HG03575 (cell line): ENCODE data around the gene TRPM5.

Experiments
- ATAC-seq: cut with Tn5 transposase; IDR thresholded peaks from one replicate; pipeline ENCODE4 v1.9.1; 2021; ENCODE audit not compliant: unreplicated experiment, insufficient number of reproducible peaks, low FRiP score; ENCODE audit errors: extremely low read depth

Gene TRPM5

GRCh38 chr11:2459796-2460531 is 15.7 kb upstream of the TRPM5 start:
- no peak for ATAC-seq

GRCh38 chr11:2459016-2459725 is 14.9 kb upstream of the TRPM5 start:
- ATAC-seq, result no peak

- ATAC-seq, result no peak
These were observed 14.0 kb upstream of the TRPM5 start for GRCh38 chr11:2458321-2458720.

DNA sequence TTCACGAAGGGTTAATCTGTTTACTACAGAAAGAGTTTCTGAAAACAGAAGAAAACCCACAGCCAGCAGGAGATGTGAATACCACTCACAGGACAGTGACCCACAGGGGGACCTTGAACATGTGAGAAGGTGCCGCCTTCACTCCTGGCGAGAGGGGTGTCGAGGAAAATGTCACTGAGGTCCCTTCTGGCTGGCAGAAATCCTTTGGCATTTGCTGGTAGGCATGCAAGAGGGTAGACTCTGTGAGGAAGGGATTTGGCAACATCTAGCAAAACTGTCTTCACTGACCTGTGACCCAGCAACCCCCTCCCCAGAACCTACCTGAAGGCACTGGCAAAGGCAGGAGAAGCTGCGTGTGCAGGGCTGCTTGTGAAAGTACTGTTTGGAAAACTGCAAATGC is 9.1 kb upstream of the TRPM5 start:
- no peak for ATAC-seq

GRCh38 chr11:2452321-2453012 is 8.2 kb upstream of the TRPM5 start:
- no peak for ATAC-seq

- ATAC-seq, result no peak
These were observed 7.6 kb upstream of the TRPM5 start for GRCh38 chr11:2451916-2452315.

- no peak for ATAC-seq
These were observed 7.0 kb upstream of the TRPM5 start for GRCh38 chr11:2451336-2451735.

- no peak for ATAC-seq
These were observed 6.2 kb upstream of the TRPM5 start for GRCh38 chr11:2450321-2451041.

DNA sequence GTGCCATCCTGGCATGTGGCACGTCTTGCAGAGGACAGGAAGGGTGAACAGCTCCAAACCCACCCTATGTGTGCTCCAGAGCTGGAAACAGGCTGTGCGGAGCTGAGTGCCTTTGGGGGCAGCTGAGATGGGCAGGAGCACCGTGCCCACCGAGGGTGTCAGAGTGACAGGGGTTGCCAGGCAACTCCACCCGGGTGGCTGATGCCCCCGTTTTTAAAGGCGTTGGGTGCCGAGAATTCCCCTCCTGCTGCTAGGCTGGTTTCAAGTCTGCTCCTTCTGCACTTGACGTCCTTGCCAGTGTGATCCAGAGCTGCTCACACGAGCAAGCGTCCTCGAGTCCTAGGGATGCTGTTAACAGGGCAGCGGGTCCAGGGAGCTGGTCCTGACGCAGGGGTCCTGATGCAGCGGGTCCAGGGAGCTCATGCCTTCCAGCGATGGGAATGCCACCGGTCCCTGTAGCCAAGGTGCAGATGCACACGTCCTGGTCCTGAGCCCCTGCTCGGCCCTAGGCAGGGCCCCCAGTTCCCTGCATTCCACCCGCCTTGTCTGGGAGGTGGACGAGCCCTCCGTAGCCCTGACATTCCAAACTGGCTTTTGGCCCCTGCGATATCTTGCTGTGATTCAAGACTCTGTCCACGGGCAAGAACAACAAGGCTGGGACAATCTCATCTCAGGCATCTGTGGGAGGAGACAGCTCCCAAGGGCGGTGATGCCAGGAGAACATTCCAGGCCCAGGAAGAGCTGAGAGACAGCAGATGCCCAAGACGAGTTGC is 5.4 kb upstream of the TRPM5 start:
- ATAC-seq, result no peak

- ATAC-seq, result no peak
These were observed 4.6 kb upstream of the TRPM5 start for GRCh38 chr11:2448661-2449547.

DNA sequence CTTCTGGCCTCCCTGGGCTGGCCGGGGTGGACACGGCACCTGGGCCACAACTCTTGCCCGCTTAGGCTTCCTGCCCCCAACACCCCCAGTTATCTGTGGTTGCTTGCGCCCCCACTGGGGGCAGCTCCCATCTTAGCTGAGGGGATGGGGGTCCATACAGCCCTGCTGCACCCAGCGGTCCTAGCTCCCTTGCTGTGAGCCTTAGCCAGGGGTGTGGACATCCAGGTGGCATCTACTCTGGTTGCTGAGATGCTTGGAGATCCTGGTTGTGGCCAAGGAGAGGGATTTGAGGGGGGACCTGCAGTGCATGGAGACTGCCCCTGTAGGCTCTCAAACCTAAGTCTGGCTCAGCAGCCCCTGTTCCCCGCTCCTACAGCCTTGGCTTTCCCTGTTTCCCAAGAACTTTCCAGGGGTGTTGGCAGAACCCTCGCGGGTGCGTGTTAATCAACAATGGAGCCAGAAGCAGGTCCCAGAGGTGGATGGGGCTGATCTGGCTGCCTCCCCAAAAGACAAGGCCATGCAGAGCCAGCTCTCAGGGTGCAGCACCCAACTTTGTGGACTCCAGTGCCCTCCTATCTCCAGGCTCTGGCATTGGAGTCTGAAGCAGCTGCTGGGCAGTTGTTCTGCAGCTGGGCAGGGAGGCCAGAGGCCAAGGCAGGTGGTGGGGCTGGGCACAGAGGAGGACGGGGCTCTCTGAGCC is 3.8 kb upstream of the TRPM5 start:
- no peak for ATAC-seq

- no peak for ATAC-seq
These were observed 3.1 kb upstream of the TRPM5 start for GRCh38 chr11:2447253-2447950.

DNA sequence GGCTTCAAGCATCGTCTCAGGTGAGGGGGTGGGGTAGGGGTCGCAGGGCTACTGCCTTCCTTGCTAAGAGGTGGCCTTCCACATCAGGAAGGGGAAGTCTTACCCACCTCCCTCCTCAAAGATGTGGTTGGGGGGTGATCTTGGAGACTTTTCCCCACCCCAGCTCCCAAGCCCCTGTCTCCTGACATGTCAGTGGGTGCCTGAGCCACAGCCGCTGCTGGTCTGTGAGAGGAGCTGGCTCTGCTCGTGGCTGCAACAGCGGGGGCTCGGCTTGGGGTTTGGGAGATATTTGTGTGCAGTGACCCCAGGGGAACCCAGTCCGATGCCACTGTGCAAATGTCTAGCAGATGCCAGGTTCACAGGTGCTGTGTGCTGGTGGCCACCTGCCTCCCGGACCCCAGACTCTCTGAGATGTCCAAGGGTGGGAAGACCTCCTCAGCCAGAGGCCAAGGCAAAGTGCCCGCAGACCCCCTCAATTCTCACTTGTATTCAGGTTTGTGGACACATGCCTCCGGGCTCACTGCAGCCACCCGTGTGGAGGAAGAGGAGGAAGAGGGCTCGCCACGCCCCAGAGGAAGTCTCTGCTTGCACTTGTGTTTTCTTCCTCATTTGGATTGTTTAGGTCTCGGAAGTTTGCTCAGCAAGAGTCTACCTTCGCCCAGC is 2.4 kb upstream of the TRPM5 start:
- no peak for ATAC-seq

- no peak for ATAC-seq
These were observed 1.6 kb upstream of the TRPM5 start for GRCh38 chr11:2445746-2446551.
